Activated CD4-positive, alpha-beta T cell treated with anti-CD3 and anti-CD28 coated beads for 36 hours (primary cell): ENCODE data around the gene PLXND1. TPM values are rescaled to one million over a fixed set of nuclear protein-coding genes. Genes with fewer than 3 reads are reported as not detected.

Source experiments
- ATAC-seq: fragments of 200-7000 bp; cut with Tn5 transposase; one replicate; pipeline ENCODE4 v1.10.0; 2021; ENCODE audit warnings: mild to moderate bottlenecking, moderate library complexity
- CTCF ChIA-PET: fragments of 350-600 bp; sonication (Branson Sonifier 250); formaldehyde crosslinking; loops from one replicate; lab custom pipeline; 2021; ENCODE audit warnings: antibody characterized with exemption; lab: Charles Lee
- POLR2A ChIA-PET: fragments of 350-600 bp; sonication (Branson Sonifier 250); formaldehyde crosslinking; loops from one replicate; lab custom pipeline; 2021; ENCODE audit warnings: antibody characterized with exemption, inconsistent platforms; lab: Charles Lee
- DNase-seq: peaks from one replicate; pipeline ENCODE4 v3.0.0-alpha.2; 2020
- H3K27ac Mint-ChIP-seq: one replicate; pipeline ENCODE4 v1.8.0; 2021; ENCODE audit warnings: mixed read lengths
- H3K27me3 Mint-ChIP-seq: one replicate; pipeline ENCODE4 v1.8.0; 2021; ENCODE audit warnings: mixed read lengths
- H3K36me3 Mint-ChIP-seq: one replicate; pipeline ENCODE4 v1.8.0; 2021; ENCODE audit warnings: low read depth, mixed read lengths
- H3K4me1 Mint-ChIP-seq: one replicate; pipeline ENCODE4 v1.8.0; 2021; ENCODE audit warnings: mixed read lengths
- H3K4me3 Mint-ChIP-seq: one replicate; pipeline ENCODE4 v1.8.0; 2021; ENCODE audit warnings: mild to moderate bottlenecking, moderate library complexity, mixed read lengths
- H3K9me3 Mint-ChIP-seq: one replicate; pipeline ENCODE4 v1.8.0; 2021; ENCODE audit warnings: low read depth, mixed read lengths
- intact Hi-C, 2 experiments: fragments of 100-400 bp; cut with DNase I in 1 of 2; cut with micrococcal nuclease in 1 of 2; formaldehyde crosslinking; loops; one replicate each; pipeline versions ENCODE4 v1.14.2 to v1.15.1; 2022 to 2024; cut with DNase I, micrococcal nuclease
- total RNA-seq, 2 experiments: library from RNA; stranded (reverse); gene quantifications; one replicate each; pipeline ENCODE4 v1.2.3, GENCODE V29; 2021

Gene PLXND1
- total RNA-seq, 2 experiments from 2014 or later: 3.1 to 4.6 TPM

- ChIA-PET POLR2A (interaction anchor here (1.1 to 1.7 kb wide), 2 partner anchors 187 to 273 kb away, joined by 3 to 4 read pairs; partner anchors contain the start of genes IFT122 and MBD4), CTCF (interaction anchor here (1.0 to 2.5 kb wide), 11 partner anchors 10 to 316 kb away, joined by 3 to 12 read pairs (median 5); no protein-coding TSS in a partner anchor)
- ATAC-seq (peak; percentile 95), DNase-seq (peak; percentile 88)
- H3K27me3 Mint-ChIP-seq: no peaks in the 10 kb centered on the region
- H3K27ac Mint-ChIP-seq: peak overlapping the region; percentile 67
- peaks cover 13% of the 10 kb centered on the region for H3K4me1 Mint-ChIP-seq
- no peaks in the 10 kb centered on the region for H3K9me3 Mint-ChIP-seq
- H3K4me3 Mint-ChIP-seq: peak overlapping the region; percentile 88
- H3K36me3 Mint-ChIP-seq: no peaks in the 10 kb centered on the region
- intact Hi-C loops: loop anchor here in 1 of 2 experiments (1.0 to 5.0 kb wide), 9 partner anchors 20 to 484 kb away; partner anchors contain the start of genes IFT122, PLXND1 and TMCC1
These were observed 20.4 kb upstream of the PLXND1 start for GRCh38 chr3:129626744-129627349.

- Mint-ChIP-seq H3K27me3 (no peaks in the 10 kb centered on the region), H3K4me3 (no peak overlapping the region), H3K36me3 (no peaks in the 10 kb centered on the region), H3K27ac (no peak overlapping the region), H3K9me3 (no peaks in the 10 kb centered on the region), H3K4me1 (peaks cover 13% of the 10 kb centered on the region)
- DNase-seq (no peak), ATAC-seq (no peak)
- POLR2A ChIA-PET: no interaction called here
- CTCF ChIA-PET: interaction anchor here (0.5 to 1.0 kb wide), 3 partner anchors 134 to 655 kb away, joined by 3 to 4 read pairs (median 3); no protein-coding TSS in a partner anchor
- intact Hi-C loops: loop anchor here in 1 of 2 experiments (5.0 kb wide), 1 partner anchor 467 kb away; no protein-coding TSS in a partner anchor
These were observed 18.8 kb upstream of the PLXND1 start for GRCh38 chr3:129625072-129625874.

GRCh38 chr3:129624347-129625071 is 18.0 kb upstream of the PLXND1 start:
- Mint-ChIP-seq H3K36me3 (no peaks in the 10 kb centered on the region), H3K9me3 (no peaks in the 10 kb centered on the region), H3K4me3 (no peak overlapping the region), H3K27me3 (no peaks in the 10 kb centered on the region), H3K4me1 (peaks cover 13% of the 10 kb centered on the region), H3K27ac (no peak overlapping the region)
- ATAC-seq: no peak
- intact Hi-C loops: loop anchor here in 1 of 2 experiments (5.0 kb wide), 1 partner anchor 468 kb away; no protein-coding TSS in a partner anchor
- no peak for DNase-seq
- ChIA-PET POLR2A (no interaction called here), CTCF (interaction anchor here (0.6 kb wide), 1 partner anchor 655 kb away, joined by 3 read pairs; no protein-coding TSS in a partner anchor)

DNA sequence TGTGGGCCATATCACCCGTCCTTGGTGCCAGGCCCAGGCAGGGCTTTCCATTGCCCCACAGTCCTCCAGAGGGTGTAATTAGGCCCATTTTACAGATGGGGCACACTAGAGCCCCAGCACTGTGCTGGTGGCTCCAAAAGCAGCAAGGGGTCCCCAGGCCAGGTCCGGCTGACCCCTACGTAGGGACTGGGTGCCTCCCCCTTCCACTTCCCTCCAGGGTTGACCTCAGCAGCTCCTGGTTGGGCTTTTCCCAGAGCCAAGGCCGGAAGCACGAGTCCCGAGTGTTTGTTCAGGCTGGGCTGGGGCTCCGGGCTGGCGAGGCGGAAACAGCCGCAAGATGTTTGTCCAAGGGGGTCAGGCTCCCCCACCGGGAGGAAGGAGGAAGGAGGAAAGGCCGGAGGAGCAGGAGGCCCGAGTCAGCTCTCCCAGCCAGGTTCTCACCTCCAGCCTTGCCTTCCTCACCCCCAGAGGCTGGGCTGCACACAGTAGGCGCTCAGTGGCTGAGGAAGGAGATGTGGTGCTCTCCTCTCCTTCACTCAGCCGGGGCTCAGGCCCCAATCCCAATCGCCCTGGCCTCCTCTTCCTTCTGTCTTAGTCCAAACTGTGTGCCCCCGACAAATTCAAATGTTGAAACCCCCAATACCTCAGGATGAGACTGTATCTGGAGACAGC is 17.1 kb upstream of the PLXND1 start:
- no peak for DNase-seq
- Mint-ChIP-seq H3K4me3 (no peak overlapping the region), H3K9me3 (no peaks in the 10 kb centered on the region), H3K27me3 (no peaks in the 10 kb centered on the region), H3K4me1 (peaks cover 13% of the 10 kb centered on the region), H3K27ac (no peak overlapping the region), H3K36me3 (no peaks in the 10 kb centered on the region)
- CTCF ChIA-PET: no interaction called here
- POLR2A ChIA-PET: no interaction called here
- intact Hi-C loops: no loop called here
- ATAC-seq: no peak

DNA sequence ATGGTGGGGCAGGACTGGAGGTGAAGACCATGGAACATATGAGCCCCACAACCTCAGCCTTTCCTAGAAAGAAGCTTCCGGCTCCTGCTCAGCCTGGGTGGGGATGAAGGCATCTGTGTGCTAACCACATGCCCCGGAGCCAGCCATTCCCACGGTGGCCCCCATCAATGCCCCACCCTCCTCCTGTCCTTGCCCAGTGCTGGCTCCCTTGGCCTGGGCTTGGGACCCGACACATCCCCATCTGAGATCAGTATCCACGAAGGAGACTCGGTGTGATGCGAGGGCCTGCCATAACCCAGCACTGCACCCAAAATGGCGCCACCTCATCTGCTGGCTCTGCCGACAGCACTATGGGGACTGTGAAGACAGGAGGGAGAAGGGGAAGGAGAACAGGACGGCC is 16.5 kb upstream of the PLXND1 start:
- H3K9me3 Mint-ChIP-seq: no peaks in the 10 kb centered on the region
- ChIA-PET POLR2A (no interaction called here), CTCF (no interaction called here)
- no peaks in the 10 kb centered on the region for H3K36me3 Mint-ChIP-seq
- no peaks in the 10 kb centered on the region for H3K27me3 Mint-ChIP-seq
- intact Hi-C loops: no loop called here
- ATAC-seq (no peak), DNase-seq (no peak)
- H3K4me3 Mint-ChIP-seq: no peak overlapping the region
- H3K27ac Mint-ChIP-seq: no peak overlapping the region
- peaks cover 10% of the 10 kb centered on the region for H3K4me1 Mint-ChIP-seq

GRCh38 chr3:129622226-129622874 is 15.9 kb upstream of the PLXND1 start:
- ChIA-PET POLR2A (no interaction called here), CTCF (interaction anchor here (0.7 to 0.9 kb wide), 2 partner anchors 13 to 88 kb away, joined by 3 to 4 read pairs; no protein-coding TSS in a partner anchor)
- intact Hi-C loops: no loop called here
- ATAC-seq (no peak), DNase-seq (no peak)
- Mint-ChIP-seq H3K27me3 (no peaks in the 10 kb centered on the region), H3K27ac (no peak overlapping the region), H3K9me3 (no peaks in the 10 kb centered on the region), H3K36me3 (no peaks in the 10 kb centered on the region), H3K4me1 (peaks cover 5% of the 10 kb centered on the region), H3K4me3 (no peak overlapping the region)

- Mint-ChIP-seq H3K27me3 (no peaks in the 10 kb centered on the region), H3K4me1 (peaks cover 5% of the 10 kb centered on the region), H3K27ac (no peak overlapping the region), H3K36me3 (no peaks in the 10 kb centered on the region), H3K4me3 (no peak overlapping the region), H3K9me3 (no peaks in the 10 kb centered on the region)
- ATAC-seq (no peak), DNase-seq (peak; percentile 3)
- intact Hi-C loops: no loop called here
- ChIA-PET CTCF (interaction anchor here (0.7 to 0.9 kb wide), 2 partner anchors 12 to 88 kb away, joined by 3 to 4 read pairs; no protein-coding TSS in a partner anchor), POLR2A (no interaction called here)
These were observed 15.2 kb upstream of the PLXND1 start for GRCh38 chr3:129621626-129622225.

GRCh38 chr3:129620828-129621559 is 14.5 kb upstream of the PLXND1 start:
- DNase-seq (peak; percentile 2), ATAC-seq (no peak)
- Mint-ChIP-seq H3K36me3 (no peaks in the 10 kb centered on the region), H3K4me1 (no peaks in the 10 kb centered on the region), H3K27ac (no peak overlapping the region), H3K9me3 (no peaks in the 10 kb centered on the region), H3K27me3 (no peaks in the 10 kb centered on the region), H3K4me3 (no peak overlapping the region)
- intact Hi-C loops: no loop called here
- ChIA-PET POLR2A (no interaction called here), CTCF (interaction anchor here (0.6 to 0.7 kb wide), 2 partner anchors 42 to 577 kb away, joined by 3 to 4 read pairs; no protein-coding TSS in a partner anchor)

DNA sequence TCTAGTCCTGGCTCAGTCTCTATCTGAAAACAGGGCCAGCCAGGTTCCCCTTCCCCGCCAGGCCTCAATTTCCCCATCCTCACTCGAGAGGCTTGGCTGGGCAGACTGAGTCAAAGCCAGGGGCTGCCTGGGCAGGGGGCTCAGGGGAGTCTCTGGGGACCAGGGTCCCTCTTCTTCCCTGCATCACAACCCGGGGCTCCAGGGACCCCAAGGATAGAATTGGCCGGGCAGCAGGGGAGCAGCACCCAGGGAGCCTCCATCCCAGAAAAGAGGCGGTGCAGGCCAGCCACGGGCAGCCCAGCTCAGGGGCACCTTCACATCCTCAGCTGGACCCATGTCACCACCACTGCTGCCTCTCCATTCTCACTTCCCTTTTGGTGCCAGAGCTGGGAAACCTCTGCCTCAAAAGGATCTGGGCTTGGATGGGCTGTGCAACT is 13.3 kb upstream of the PLXND1 start:
- Mint-ChIP-seq H3K27ac (no peak overlapping the region), H3K9me3 (no peaks in the 10 kb centered on the region), H3K4me1 (no peaks in the 10 kb centered on the region), H3K4me3 (no peak overlapping the region), H3K27me3 (no peaks in the 10 kb centered on the region), H3K36me3 (no peaks in the 10 kb centered on the region)
- ChIA-PET CTCF (no interaction called here), POLR2A (no interaction called here)
- ATAC-seq (no peak), DNase-seq (peak; percentile 1)
- intact Hi-C loops: no loop called here
